ENCODE data around the gene THUMPD1.
"Not testable (repeated sequence)": the region's sequence is repeated elsewhere in the genome, so short reads cannot be mapped to it uniquely, and the experiment has no call there.

The THUMPD1 gene

GRCh38 chr16:20734782-20735181 is 6.8 kb downstream of the THUMPD1 start:
- Histone ChIP-seq H3K27ac (ENCODE audit: low read depth, low read length) (no peak overlapping the region), H3K4me1 (ENCODE audit: control insufficient read depth in 5 of 5, insufficient read depth in 5 of 5, low read length in 5 of 5) (peaks cover 0 to 8% (median 7%) of the 10 kb centered on the region in 5 donors), H3K9me3 (ENCODE audit: control insufficient read depth in 5 of 5, low read length in 5 of 5) (no peaks in the 10 kb centered on the region), H3K36me3 (ENCODE audit: control insufficient read depth in 5 of 5, insufficient read depth in 5 of 5, low read length in 5 of 5) (peaks cover 34 to 47% (median 41%) of the 10 kb centered on the region in 5 donors), H3K27me3 (ENCODE audit: control insufficient read depth in 5 of 5, insufficient read depth in 4 of 5, low read length in 5 of 5) (no peaks in the 10 kb centered on the region), H3K9ac (ENCODE audit: low read length in 5 of 5) (no peak overlapping the region), H3K4me3 (ENCODE audit: low read depth in 1 of 5, low read length in 5 of 5) (no peak overlapping the region)

GRCh38 chr16:20734056-20734455 is 7.6 kb downstream of the THUMPD1 start:
- peaks cover 34 to 47% (median 41%) of the 10 kb centered on the region in 5 donors for H3K36me3 ChIP-seq (ENCODE audit: control insufficient read depth in 5 of 5, insufficient read depth in 5 of 5, low read length in 5 of 5)
- no peak overlapping the region for H3K9ac ChIP-seq (ENCODE audit: low read length in 5 of 5)
- no peak overlapping the region for H3K4me3 ChIP-seq (ENCODE audit: low read depth in 1 of 5, low read length in 5 of 5)
- H3K27me3 ChIP-seq (ENCODE audit: control insufficient read depth in 5 of 5, insufficient read depth in 4 of 5, low read length in 5 of 5) = no peaks in the 10 kb centered on the region
- no peaks in the 10 kb centered on the region for H3K9me3 ChIP-seq (ENCODE audit: control insufficient read depth in 5 of 5, low read length in 5 of 5)
- H3K27ac ChIP-seq (ENCODE audit: low read depth, low read length) = no peak overlapping the region
- H3K4me1 ChIP-seq (ENCODE audit: control insufficient read depth in 5 of 5, insufficient read depth in 5 of 5, low read length in 5 of 5) = peaks cover 0 to 7% (median 4%) of the 10 kb centered on the region in 5 donors

- H3K27ac ChIP-seq (ENCODE audit: low read depth, low read length) = no peak overlapping the region
- H3K36me3 ChIP-seq (ENCODE audit: control insufficient read depth in 5 of 5, insufficient read depth in 5 of 5, low read length in 5 of 5) = peaks cover 0 to 2% (median 2%) of the 10 kb centered on the region in 5 donors
- H3K9ac ChIP-seq (ENCODE audit: low read length in 5 of 5) = no peak overlapping the region
- H3K27me3 ChIP-seq (ENCODE audit: control insufficient read depth in 5 of 5, insufficient read depth in 4 of 5, low read length in 5 of 5) = no peaks in the 10 kb centered on the region
- H3K4me1 ChIP-seq (ENCODE audit: control insufficient read depth in 5 of 5, insufficient read depth in 5 of 5, low read length in 5 of 5) = peaks cover 0 to 3% (median 0%) of the 10 kb centered on the region in 5 donors
- H3K9me3 ChIP-seq (ENCODE audit: control insufficient read depth in 5 of 5, low read length in 5 of 5) = no peaks in the 10 kb centered on the region
- H3K4me3 ChIP-seq (ENCODE audit: low read depth in 1 of 5, low read length in 5 of 5) = no peak overlapping the region
Observed at GRCh38 chr16:20729141-20729540, 12.5 kb downstream of the THUMPD1 start.

- H3K9ac ChIP-seq (ENCODE audit: low read length in 5 of 5) = no peak overlapping the region
- no peak overlapping the region for H3K4me3 ChIP-seq (ENCODE audit: low read depth in 1 of 5, low read length in 5 of 5)
- H3K4me1 ChIP-seq (ENCODE audit: control insufficient read depth in 5 of 5, insufficient read depth in 5 of 5, low read length in 5 of 5) = no peaks in the 10 kb centered on the region
- H3K27ac ChIP-seq (ENCODE audit: low read depth, low read length) = no peak overlapping the region
- no peaks in the 10 kb centered on the region for H3K36me3 ChIP-seq (ENCODE audit: control insufficient read depth in 5 of 5, insufficient read depth in 5 of 5, low read length in 5 of 5)
- no peaks in the 10 kb centered on the region for H3K27me3 ChIP-seq (ENCODE audit: control insufficient read depth in 5 of 5, insufficient read depth in 4 of 5, low read length in 5 of 5)
- no peaks in the 10 kb centered on the region for H3K9me3 ChIP-seq (ENCODE audit: control insufficient read depth in 5 of 5, low read length in 5 of 5)
Observed at GRCh38 chr16:20727181-20727580, 14.4 kb downstream of the THUMPD1 start.

GRCh38 chr16:20726661-20727060 is 15.0 kb downstream of the THUMPD1 start:
- Histone ChIP-seq H3K27me3 (ENCODE audit: control insufficient read depth in 5 of 5, insufficient read depth in 4 of 5, low read length in 5 of 5) (no peaks in the 10 kb centered on the region), H3K9ac (ENCODE audit: low read length in 5 of 5) (no peak overlapping the region), H3K27ac (ENCODE audit: low read depth, low read length) (no peak overlapping the region), H3K4me3 (ENCODE audit: low read depth in 1 of 5, low read length in 5 of 5) (no peak overlapping the region), H3K9me3 (ENCODE audit: control insufficient read depth in 5 of 5, low read length in 5 of 5) (no peaks in the 10 kb centered on the region), H3K36me3 (ENCODE audit: control insufficient read depth in 5 of 5, insufficient read depth in 5 of 5, low read length in 5 of 5) (no peaks in the 10 kb centered on the region), H3K4me1 (ENCODE audit: control insufficient read depth in 5 of 5, insufficient read depth in 5 of 5, low read length in 5 of 5) (no peaks in the 10 kb centered on the region)

- Histone ChIP-seq H3K27ac (ENCODE audit: low read depth, low read length) (no peak overlapping the region), H3K9me3 (ENCODE audit: control insufficient read depth in 5 of 5, low read length in 5 of 5) (no peaks in the 10 kb centered on the region)
Observed at GRCh38 chr16:20720251-20720650, 21.4 kb downstream of the THUMPD1 start.

GRCh38 chr16:20717718-20718117 is 23.9 kb downstream of the THUMPD1 start:
- H3K9me3 ChIP-seq (ENCODE audit: control insufficient read depth in 5 of 5, low read length in 5 of 5); H3K36me3 ChIP-seq (ENCODE audit: control insufficient read depth in 5 of 5, insufficient read depth in 5 of 5, low read length in 5 of 5); H3K4me1 ChIP-seq (ENCODE audit: control insufficient read depth in 5 of 5, insufficient read depth in 5 of 5, low read length in 5 of 5); H3K9ac ChIP-seq (ENCODE audit: low read length in 5 of 5); H3K27me3 ChIP-seq (ENCODE audit: control insufficient read depth in 5 of 5, insufficient read depth in 4 of 5, low read length in 5 of 5); H3K4me3 ChIP-seq (ENCODE audit: low read depth in 1 of 5, low read length in 5 of 5); H3K27ac ChIP-seq (ENCODE audit: low read depth, low read length): not testable (repeated sequence)

More at GRCh38 chr16:20720251-20720650, 21.4 kb downstream of the THUMPD1 start:
- no peaks in the 10 kb centered on the region for H3K36me3 ChIP-seq (ENCODE audit: control insufficient read depth in 5 of 5, insufficient read depth in 5 of 5, low read length in 5 of 5)
- no peak overlapping the region for H3K4me3 ChIP-seq (ENCODE audit: low read depth in 1 of 5, low read length in 5 of 5)
- no peaks in the 10 kb centered on the region for H3K27me3 ChIP-seq (ENCODE audit: control insufficient read depth in 5 of 5, insufficient read depth in 4 of 5, low read length in 5 of 5)
- H3K4me1 ChIP-seq (ENCODE audit: control insufficient read depth in 5 of 5, insufficient read depth in 5 of 5, low read length in 5 of 5) = peaks cover 0 to 9% (median 0%) of the 10 kb centered on the region in 5 donors
- H3K9ac ChIP-seq (ENCODE audit: low read length in 5 of 5) = no peak overlapping the region

GRCh38 chr16:20711277-20711911 is 30.2 kb downstream of the THUMPD1 start:
- Histone ChIP-seq H3K36me3 (ENCODE audit: control insufficient read depth in 5 of 5, insufficient read depth in 5 of 5, low read length in 5 of 5) (no peaks in the 10 kb centered on the region), H3K4me3 (ENCODE audit: low read depth in 1 of 5, low read length in 5 of 5) (no peak overlapping the region), H3K27ac (ENCODE audit: low read depth, low read length) (no peak overlapping the region), H3K9ac (ENCODE audit: low read length in 5 of 5) (no peak overlapping the region), H3K4me1 (ENCODE audit: control insufficient read depth in 5 of 5, insufficient read depth in 5 of 5, low read length in 5 of 5) (peaks cover 0 to 9% (median 3%) of the 10 kb centered on the region in 5 donors), H3K9me3 (ENCODE audit: control insufficient read depth in 5 of 5, low read length in 5 of 5) (no peaks in the 10 kb centered on the region), H3K27me3 (ENCODE audit: control insufficient read depth in 5 of 5, insufficient read depth in 4 of 5, low read length in 5 of 5) (no peaks in the 10 kb centered on the region)

GRCh38 chr16:20708129-20708528 is 33.5 kb downstream of the THUMPD1 start:
- not testable (repeated sequence) for H3K27me3 ChIP-seq (ENCODE audit: control insufficient read depth in 5 of 5, insufficient read depth in 4 of 5, low read length in 5 of 5); H3K36me3 ChIP-seq (ENCODE audit: control insufficient read depth in 5 of 5, insufficient read depth in 5 of 5, low read length in 5 of 5); H3K9me3 ChIP-seq (ENCODE audit: control insufficient read depth in 5 of 5, low read length in 5 of 5); H3K4me1 ChIP-seq (ENCODE audit: control insufficient read depth in 5 of 5, insufficient read depth in 5 of 5, low read length in 5 of 5); H3K27ac ChIP-seq (ENCODE audit: low read depth, low read length); H3K4me3 ChIP-seq (ENCODE audit: low read depth in 1 of 5, low read length in 5 of 5); H3K9ac ChIP-seq (ENCODE audit: low read length in 5 of 5)

- no peak overlapping the region for H3K9ac ChIP-seq (ENCODE audit: low read length in 5 of 5)
- H3K36me3 ChIP-seq (ENCODE audit: control insufficient read depth in 5 of 5, insufficient read depth in 5 of 5, low read length in 5 of 5) = no peaks in the 10 kb centered on the region
- no peak overlapping the region for H3K27ac ChIP-seq (ENCODE audit: low read depth, low read length)
- no peaks in the 10 kb centered on the region for H3K27me3 ChIP-seq (ENCODE audit: control insufficient read depth in 5 of 5, insufficient read depth in 4 of 5, low read length in 5 of 5)
- H3K9me3 ChIP-seq (ENCODE audit: control insufficient read depth in 5 of 5, low read length in 5 of 5) = no peaks in the 10 kb centered on the region
- H3K4me1 ChIP-seq (ENCODE audit: control insufficient read depth in 5 of 5, insufficient read depth in 5 of 5, low read length in 5 of 5) = peaks cover 0 to 5% (median 0%) of the 10 kb centered on the region in 5 donors
- no peak overlapping the region for H3K4me3 ChIP-seq (ENCODE audit: low read depth in 1 of 5, low read length in 5 of 5)
Observed at GRCh38 chr16:20707461-20707860, 34.2 kb downstream of the THUMPD1 start.

Data from subcutaneous abdominal adipose tissue (tissue), 5 donors.